B cell (primary cell): ENCODE data around the gene PCDHB15. TPM values are rescaled to one million over a fixed set of nuclear protein-coding genes. Genes with fewer than 3 reads are reported as not detected.
"Not testable (repeated sequence)": the region's sequence is repeated elsewhere in the genome, so short reads cannot be mapped to it uniquely, and the experiment has no call there.

ENCODE experiments used
- ATAC-seq: fragments of 200-7000 bp; cut with Tn5 transposase; one replicate; pipeline ENCODE4 v1.10.0; 2021; ENCODE audit warnings: low read depth, mild to moderate bottlenecking, moderate number of reproducible peaks, moderate library complexity
- CTCF ChIA-PET: fragments of 350-600 bp; sonication (Branson Sonifier 250); formaldehyde crosslinking; loops from one replicate; lab custom pipeline; 2021; ENCODE audit warnings: antibody characterized with exemption, inconsistent platforms; lab: Charles Lee
- POLR2A ChIA-PET: fragments of 350-600 bp; sonication (Branson Sonifier 250); formaldehyde crosslinking; loops from one replicate; lab custom pipeline; 2021; ENCODE audit warnings: antibody characterized with exemption; lab: Charles Lee
- DNase-seq: peaks from one replicate; pipeline ENCODE4 v3.0.0; 2013
- H2AFZ ChIP-seq: 2 replicates; pipeline ENCODE4 v1.6.1; 2012; ENCODE audit warnings: mild to moderate bottlenecking, low read depth, low read length; ENCODE audit not compliant: insufficient read depth, poor library complexity, severe bottlenecking
- H3K27ac ChIP-seq, 2 donors: 1 replicate in 1 of 2; 2 replicates in 1 of 2; pipeline ENCODE4 v1.5.1; 2012 to 2013; ENCODE audit warnings: low read length in 2 of 2, mild to moderate bottlenecking in 2 of 2, moderate library complexity in 1 of 2
- H3K27me3 ChIP-seq, 4 experiments: fragments of 200-600 bp in 1 of 4; sonication (generic) in 1 of 4; replicated peaks in 1 of 4; 1 replicate in 2 of 4; 2 replicates in 2 of 4; pipeline versions ENCODE4 v1.6.1 to v1.7.0; 2013 to 2016; ENCODE audit warnings: low read length in 3 of 4, mild to moderate bottlenecking in 2 of 4, mixed read lengths in 1 of 4, moderate library complexity in 1 of 4; ENCODE audit not compliant: insufficient read depth in 4 of 4, control insufficient read depth in 3 of 4; ENCODE audit errors: control extremely low read depth in 1 of 4
- H3K36me3 ChIP-seq, 2 experiments: replicated peaks in 1 of 2; 1 replicate in 1 of 2; 2 replicates in 1 of 2; pipeline versions ENCODE4 v1.6.1 to v1.7.1; 2013; ENCODE audit warnings: low read length in 1 of 2; ENCODE audit not compliant: insufficient read depth in 2 of 2, control insufficient read depth in 1 of 2; ENCODE audit errors: control extremely low read depth in 1 of 2, extremely low read depth in 1 of 2
- H3K4me1 ChIP-seq, 2 donors: fragments of 200-600 bp in 1 of 2; sonication (generic) in 1 of 2; 1 replicate in 1 of 2; 2 replicates in 1 of 2; pipeline versions ENCODE4 v1.5.1 to v1.6.1; 2013 to 2017; ENCODE audit warnings: low read length in 2 of 2; ENCODE audit not compliant: control insufficient read depth in 2 of 2, insufficient read depth in 2 of 2
- H3K4me2 ChIP-seq: replicated peaks from 2 replicates; pipeline ENCODE3; 2012; ENCODE audit warnings: mild to moderate bottlenecking, low read depth, low read length; ENCODE audit not compliant: poor library complexity, severe bottlenecking
- H3K4me3 ChIP-seq, 5 experiments: fragments of 200-600 bp in 1 of 5; sonication (generic) in 1 of 5; 1 replicate in 3 of 5; 2 replicates in 2 of 5; pipeline versions ENCODE4 v1.5.1 to v1.7.0; 2011 to 2016; ENCODE audit warnings: low read length in 4 of 5, mild to moderate bottlenecking in 4 of 5, low read depth in 2 of 5, control low read depth in 1 of 5, moderate library complexity in 1 of 5; ENCODE audit not compliant: insufficient read depth in 1 of 5; ENCODE audit errors: control extremely low read depth in 1 of 5, extremely low read depth in 1 of 5
- H3K79me2 ChIP-seq: fragments of 200-600 bp; sonication (generic); one replicate; pipeline ENCODE4 v1.6.0; 2016; ENCODE audit warnings: low read length; ENCODE audit not compliant: control insufficient read depth, insufficient read depth
- H3K9ac ChIP-seq: fragments of 200-600 bp; sonication (generic); 2 replicates; pipeline ENCODE4 v1.6.1; 2017; ENCODE audit warnings: mild to moderate bottlenecking, low read length, moderate library complexity
- H3K9me3 ChIP-seq, 3 donors: one replicate each; pipeline versions ENCODE4 v1.6.1 to v1.7.1; 2013; ENCODE audit warnings: low read length in 2 of 3; ENCODE audit not compliant: control insufficient read depth in 2 of 3, insufficient read depth in 1 of 3; ENCODE audit errors: control extremely low read depth in 1 of 3
- H4K20me1 ChIP-seq: 2 replicates; pipeline ENCODE4 v1.6.0; 2012; ENCODE audit warnings: mild to moderate bottlenecking, low read length; ENCODE audit not compliant: insufficient read depth, control insufficient read depth, poor library complexity, severe bottlenecking
- H3K27ac Mint-ChIP-seq: one replicate; pipeline ENCODE4 v1.8.0; 2021; ENCODE audit warnings: mixed read lengths
- H3K27me3 Mint-ChIP-seq: one replicate; pipeline ENCODE4 v1.8.0; 2021; ENCODE audit warnings: mixed read lengths
- H3K4me1 Mint-ChIP-seq: one replicate; pipeline ENCODE4 v1.8.0; 2021; ENCODE audit warnings: mixed read lengths
- H3K4me3 Mint-ChIP-seq: one replicate; pipeline ENCODE4 v1.8.0; 2021; ENCODE audit warnings: mixed read lengths
- H3K9me3 Mint-ChIP-seq: one replicate; pipeline ENCODE4 v1.8.0; 2022; ENCODE audit warnings: mixed read lengths; ENCODE audit not compliant: insufficient read depth
- CTCF ChIP-seq: fragments of 200-600 bp; IDR thresholded peaks from one replicate; pipeline ENCODE4 v1.8.0; 2022; ENCODE audit warnings: antibody characterized with exemption, mild to moderate bottlenecking
- EZH2 ChIP-seq: IDR thresholded peaks from 2 replicates; pipeline ENCODE4 v1.6.1; 2012; ENCODE audit warnings: borderline replicate concordance, low read depth, mild to moderate bottlenecking, moderate library complexity, low read length; ENCODE audit not compliant: insufficient read depth, poor library complexity, severe bottlenecking
- WGBS: methylation state at CpG from one replicate; pipeline ENCODE4 v1.1.5; 2013; ENCODE audit warnings: missing lambda C conversion rate; ENCODE audit not compliant: insufficient coverage; 5-methylcytosine and 5-hydroxymethylcytosine counted together
- intact Hi-C: fragments of 100-400 bp; cut with micrococcal nuclease; formaldehyde crosslinking; loops from one replicate; pipeline ENCODE4 v1.10.0; 2022
- polyA plus RNA-seq: library from polyadenylated mRNA; depleted of rRNA; stranded (reverse); fragments of >200 nt; gene quantifications from 2 replicates; pipeline ENCODE4 v1.2.3, GENCODE V29; 2012
- total RNA-seq, 2 donors: library from RNA; stranded (reverse); fragments of 120-200 nt in 1 of 2; gene quantifications; 1 replicate in 1 of 2; 2 replicates in 1 of 2; pipeline versions ENCODE4 v1.2.3 to v1.2.4, GENCODE V29; 2013 to 2022

Gene PCDHB15
- total and polyA plus RNA-seq, 2 donors (not counting 1 experiment from before 2014, with no cell fraction given), result not detected

GRCh38 chr5:141223112-141223783, 21.9 kb upstream of the PCDHB15 start, which contains the start of gene PCDHB14:
Gene PCDHB14, plus strand, starts transcription at chr5:141223343. Its CDS starts 163 bp downstream, at chr5:141223506.
- peaks cover 0 to 28% (median 19%) of the 10 kb centered on the region in 4 experiments for H3K27me3 ChIP-seq
- POLR2A ChIA-PET, result no interaction called here
- H3K4me3 ChIP-seq, result peak within 1 kb of the TSS in 1 of 5 experiments; percentile 15
- H3K27ac Mint-ChIP-seq, result no peak within 1 kb of the TSS
- H3K4me1 Mint-ChIP-seq, result peaks cover 4% of the 10 kb centered on the region
- TF ChIP-seq CTCF (peak; percentile 38), EZH2 (no peak)
- no peak within 1 kb of the TSS for H3K27ac ChIP-seq
- ATAC-seq (no peak), DNase-seq (peak; percentile 20)
- intact Hi-C loops, result no loop called here
- no peaks in the 10 kb centered on the region for H3K79me2 ChIP-seq
- H4K20me1 ChIP-seq, result no peaks in the 10 kb centered on the region
- peaks cover 43% of the 10 kb centered on the region for H3K27me3 Mint-ChIP-seq
- H3K9ac ChIP-seq, result peak within 1 kb of the TSS; percentile 23
- H3K9me3 ChIP-seq, result peaks cover 5 to 23% (median 8%) of the 10 kb centered on the region in 3 donors
- CTCF ChIA-PET, result interaction anchor here (0.7 to 2.3 kb wide), 7 partner anchors 15 to 341 kb away, joined by 3 to 9 read pairs (median 4); no protein-coding TSS in a partner anchor
- peak within 1 kb of the TSS; percentile 56 for H3K4me3 Mint-ChIP-seq
- peaks cover 5% of the 10 kb centered on the region in 2 donors for H3K4me1 ChIP-seq
- H3K9me3 Mint-ChIP-seq, result peaks cover 11% of the 10 kb centered on the region
- peak within 1 kb of the TSS; percentile 38 for H3K4me2 ChIP-seq
- H3K36me3 ChIP-seq, result no peaks in the 10 kb centered on the region
- 44% methylated on average over 14 of the region's 15 CpGs for WGBS
- peak within 1 kb of the TSS; percentile 46 for H2AFZ ChIP-seq

- H3K4me3 Mint-ChIP-seq, H3K9ac ChIP-seq, H3K4me3 ChIP-seq, DNase-seq, H3K9me3 Mint-ChIP-seq, intact Hi-C loops, H3K4me1 ChIP-seq, ATAC-seq, H3K4me1 Mint-ChIP-seq, CTCF ChIA-PET, POLR2A ChIA-PET, H3K4me2 ChIP-seq, H2AFZ ChIP-seq, H3K27ac ChIP-seq, H3K27ac Mint-ChIP-seq, H3K36me3 ChIP-seq, H3K79me2 ChIP-seq, H4K20me1 ChIP-seq: not testable (repeated sequence)
- peaks cover 34% of the 10 kb centered on the region for H3K27me3 Mint-ChIP-seq
- H3K9me3 ChIP-seq, result peaks cover 5 to 19% (median 10%) of the 10 kb centered on the region in 3 donors
- peaks cover 0 to 28% (median 19%) of the 10 kb centered on the region in 4 experiments for H3K27me3 ChIP-seq
- 46% methylated on average over 17 of the region's 40 CpGs for WGBS
These were observed 20.4 kb upstream of the PCDHB15 start for GRCh38 chr5:141224844-141225243.

- H3K27me3 Mint-ChIP-seq, result peaks cover 30% of the 10 kb centered on the region
- intact Hi-C loops, H3K27ac ChIP-seq, H3K4me1 ChIP-seq, H3K9me3 Mint-ChIP-seq, H4K20me1 ChIP-seq, H3K4me3 ChIP-seq, POLR2A ChIA-PET, CTCF ChIA-PET, H3K4me3 Mint-ChIP-seq, H3K27ac Mint-ChIP-seq, ATAC-seq, H3K79me2 ChIP-seq, H3K9ac ChIP-seq, DNase-seq, H3K4me1 Mint-ChIP-seq, H3K36me3 ChIP-seq, H2AFZ ChIP-seq, H3K4me2 ChIP-seq: not testable (repeated sequence)
- H3K27me3 ChIP-seq, result peaks cover 0 to 28% (median 19%) of the 10 kb centered on the region in 4 experiments
- 51% methylated on average over 10 of the region's 30 CpGs for WGBS
- peaks cover 5 to 19% (median 10%) of the 10 kb centered on the region in 3 donors for H3K9me3 ChIP-seq
These were observed 19.8 kb upstream of the PCDHB15 start for GRCh38 chr5:141225421-141225820.
